Fibroblast of lung (primary cell): Measurements from ENCODE around the gene CLEC16A.

Experiments
- EZH2 ChIP-seq: IDR thresholded peaks from 2 replicates; pipeline ENCODE4 v1.5.1; 2012; ENCODE audit warnings: low read length, control low read depth, mild to moderate bottlenecking; ENCODE audit errors: missing control alignments
- TF ChIP-seq, protein P1 (sequence below), 2 donors: IDR thresholded peaks in 1 of 2; conservative IDR thresholded peaks in 1 of 2; 1 replicate in 1 of 2; 2 replicates in 1 of 2; pipeline ENCODE4 v1.5.1; 2011 to 2012; ENCODE audit warnings: low read length in 2 of 2, control low read depth in 1 of 2, inconsistent platforms in 1 of 2, low read depth in 1 of 2, mild to moderate bottlenecking in 1 of 2

DNA sequence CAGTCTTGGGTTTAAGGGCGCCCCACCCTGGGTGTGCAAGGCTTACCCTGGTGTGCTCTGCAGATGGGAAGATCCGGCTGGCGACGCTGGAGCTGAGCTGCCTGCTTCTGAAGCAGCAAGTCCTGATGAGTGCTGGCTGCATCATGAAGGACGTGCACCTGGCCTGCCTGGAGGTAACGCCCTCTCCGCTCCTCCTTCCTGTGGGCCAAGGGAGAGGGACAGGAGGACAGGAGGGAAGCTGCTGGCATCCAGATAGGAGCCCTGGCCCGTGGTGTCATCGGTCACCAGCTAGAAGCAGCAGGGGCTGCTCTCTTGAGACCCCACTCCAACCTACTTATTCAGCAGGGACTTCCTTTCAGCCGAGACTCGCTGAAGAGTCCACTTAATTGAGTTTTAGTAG, 97.8 kb downstream of the CLEC16A start:
- TF ChIP-seq, protein P1, sequence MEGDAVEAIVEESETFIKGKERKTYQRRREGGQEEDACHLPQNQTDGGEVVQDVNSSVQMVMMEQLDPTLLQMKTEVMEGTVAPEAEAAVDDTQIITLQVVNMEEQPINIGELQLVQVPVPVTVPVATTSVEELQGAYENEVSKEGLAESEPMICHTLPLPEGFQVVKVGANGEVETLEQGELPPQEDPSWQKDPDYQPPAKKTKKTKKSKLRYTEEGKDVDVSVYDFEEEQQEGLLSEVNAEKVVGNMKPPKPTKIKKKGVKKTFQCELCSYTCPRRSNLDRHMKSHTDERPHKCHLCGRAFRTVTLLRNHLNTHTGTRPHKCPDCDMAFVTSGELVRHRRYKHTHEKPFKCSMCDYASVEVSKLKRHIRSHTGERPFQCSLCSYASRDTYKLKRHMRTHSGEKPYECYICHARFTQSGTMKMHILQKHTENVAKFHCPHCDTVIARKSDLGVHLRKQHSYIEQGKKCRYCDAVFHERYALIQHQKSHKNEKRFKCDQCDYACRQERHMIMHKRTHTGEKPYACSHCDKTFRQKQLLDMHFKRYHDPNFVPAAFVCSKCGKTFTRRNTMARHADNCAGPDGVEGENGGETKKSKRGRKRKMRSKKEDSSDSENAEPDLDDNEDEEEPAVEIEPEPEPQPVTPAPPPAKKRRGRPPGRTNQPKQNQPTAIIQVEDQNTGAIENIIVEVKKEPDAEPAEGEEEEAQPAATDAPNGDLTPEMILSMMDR (conservative IDR thresholded peaks at IDR 0.05 in 1 of 2, IDR thresholded peaks at IDR 0.05 in 1 of 2; ENCODE audit: low read depth in 1 of 2, low read length in 2 of 2): no peak
- TF ChIP-seq EZH2: no peak
